HG02642 (cell line): ENCODE results near the gene SDK1.

Source experiments
- ATAC-seq: cut with Tn5 transposase; IDR thresholded peaks from one replicate; pipeline ENCODE4 v1.9.1; 2021; ENCODE audit warnings: mild to moderate bottlenecking; ENCODE audit not compliant: unreplicated experiment, poor library complexity

Gene SDK1

DNA sequence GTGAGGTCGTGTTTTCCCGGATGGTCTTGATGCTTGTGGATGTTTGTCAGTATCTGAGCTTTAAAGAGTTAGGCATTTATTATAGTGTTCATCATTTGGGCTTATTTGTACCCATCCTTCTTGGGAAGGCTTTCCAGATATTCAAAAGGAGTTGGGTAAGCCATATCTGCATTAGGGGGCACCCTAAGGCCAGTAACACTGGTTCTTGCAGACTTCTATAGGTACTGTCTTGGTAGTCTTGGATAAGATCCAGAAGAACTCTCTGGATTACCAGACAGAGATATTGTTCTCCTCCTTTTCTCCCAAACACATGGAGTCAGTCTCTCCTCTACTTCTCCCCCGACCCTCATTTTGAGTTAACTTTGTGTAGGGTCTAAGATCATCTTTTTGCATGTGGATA lies 92.8 kb downstream of the SDK1 start:
- no peak for ATAC-seq

- ATAC-seq = no peak
These were observed 96.3 kb downstream of the SDK1 start for GRCh38 chr7:3397324-3397723.

DNA sequence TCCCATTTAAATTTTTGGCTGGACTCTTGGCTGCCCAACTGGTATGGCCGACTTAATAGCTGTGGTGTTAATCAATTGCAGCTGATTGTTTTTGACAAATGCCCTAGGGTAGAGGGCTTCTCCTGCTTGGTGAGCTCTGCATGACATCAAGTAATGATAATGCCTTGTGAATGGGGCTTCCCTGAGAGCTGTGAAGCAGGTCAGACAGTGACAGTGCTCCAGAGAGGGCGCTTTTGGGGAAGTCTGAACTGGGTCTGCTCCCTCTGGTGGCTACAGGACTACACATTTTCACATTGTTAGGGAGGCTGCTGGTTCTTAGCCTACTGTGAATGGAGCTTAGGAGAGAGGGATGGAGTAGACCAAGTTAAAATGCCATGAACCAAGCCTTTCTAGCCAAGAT lies 98.8 kb downstream of the SDK1 start:
- ATAC-seq = no peak

DNA sequence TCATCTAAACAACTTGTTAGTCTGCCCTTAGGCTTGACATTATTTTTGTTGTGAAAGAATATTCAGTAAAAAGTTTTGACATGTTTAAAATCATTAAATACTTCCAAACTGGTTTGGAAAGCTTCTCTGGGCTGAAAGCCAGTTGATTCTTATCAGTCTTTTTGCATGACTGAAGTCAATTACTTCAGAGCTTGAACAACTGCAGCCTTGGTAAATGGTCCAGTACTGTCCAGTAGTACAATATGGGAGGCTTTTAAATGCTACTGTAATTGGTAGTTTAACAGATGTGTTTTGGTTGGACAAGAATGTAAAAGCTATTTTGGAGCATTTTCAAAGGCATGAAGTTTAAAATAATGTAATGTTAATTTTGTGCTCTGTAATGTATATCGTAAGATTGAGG lies 103.4 kb downstream of the SDK1 start:
- ATAC-seq = no peak

DNA sequence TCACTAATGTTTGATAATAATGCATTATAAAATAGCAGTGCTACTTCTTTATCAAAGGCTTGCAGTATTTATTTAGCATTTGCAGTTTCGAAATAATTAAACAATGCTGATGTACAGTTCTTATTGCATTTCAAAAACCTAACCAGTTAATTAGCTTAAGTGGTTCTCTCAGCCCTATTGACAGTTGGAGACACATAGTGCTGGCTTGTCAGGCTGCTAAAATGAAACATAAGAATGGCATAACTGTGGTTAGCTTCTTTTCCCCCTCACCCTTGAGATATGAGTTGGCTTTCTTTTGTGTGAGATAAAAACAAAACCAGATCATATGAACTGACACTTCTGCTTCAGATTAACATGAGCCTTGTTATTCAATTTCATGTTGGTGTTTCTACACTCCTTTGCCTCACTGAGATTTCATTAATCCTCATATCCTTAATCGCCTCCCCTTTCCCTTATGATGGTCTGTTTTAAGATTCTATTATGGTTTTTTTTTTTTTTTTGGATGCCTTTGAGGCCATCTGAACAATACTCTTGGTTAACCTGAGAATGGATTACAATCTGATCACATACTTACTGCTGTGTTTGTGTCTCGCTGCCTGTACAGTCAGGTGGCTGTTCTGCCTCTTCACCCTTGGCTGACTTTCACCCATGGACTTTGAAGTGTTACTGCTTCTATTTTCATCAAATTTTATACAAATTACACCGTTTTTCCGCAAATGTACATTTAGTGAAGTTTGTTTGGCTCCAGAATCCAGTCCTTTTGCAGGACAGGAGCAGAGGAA lies 108.0 kb downstream of the SDK1 start:
- ATAC-seq = no peak

- no peak for ATAC-seq
These were observed 111.8 kb downstream of the SDK1 start for GRCh38 chr7:3412871-3413270.

DNA sequence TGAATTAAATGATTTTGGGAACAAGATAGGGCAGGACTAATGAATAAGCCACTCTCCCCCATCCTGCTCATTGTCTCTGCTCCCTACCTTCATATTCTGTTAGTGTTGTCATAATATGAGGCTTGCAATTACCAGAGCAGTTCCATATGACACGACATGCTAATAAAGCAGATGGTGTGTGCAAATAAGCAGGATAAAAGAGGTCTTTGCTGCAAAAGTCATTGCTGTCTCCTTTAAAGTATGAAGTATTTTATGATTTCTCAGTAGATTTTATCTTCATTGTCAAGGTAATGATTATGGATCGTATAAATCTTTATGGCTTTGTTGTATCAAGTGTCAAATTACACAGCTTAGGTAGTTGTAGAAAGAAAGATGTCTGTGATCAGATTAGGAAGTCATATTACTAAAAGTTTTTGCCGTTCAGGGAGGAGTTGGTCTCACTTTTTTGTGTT lies 114.8 kb downstream of the SDK1 start:
- no peak for ATAC-seq

DNA sequence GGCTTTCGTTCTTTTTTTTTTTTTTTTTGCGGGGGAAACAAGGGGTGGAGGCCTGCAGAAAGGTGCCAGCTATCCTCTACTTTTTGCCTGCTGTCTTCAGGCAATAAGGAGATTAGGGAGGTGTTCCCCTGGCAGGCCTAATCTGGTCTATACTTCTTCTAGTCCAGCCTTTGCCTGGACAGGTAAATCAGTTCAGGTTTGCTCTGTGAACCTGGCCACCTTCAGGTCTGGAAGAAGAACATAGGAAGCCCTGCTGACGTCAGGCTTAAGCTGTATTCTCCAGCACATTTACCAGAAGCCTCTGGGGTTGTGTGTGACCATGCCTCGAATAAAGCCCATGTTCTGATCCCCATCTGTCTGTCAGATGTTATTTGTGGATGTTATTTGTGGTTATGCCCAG lies 115.4 kb downstream of the SDK1 start:
- no peak for ATAC-seq

DNA sequence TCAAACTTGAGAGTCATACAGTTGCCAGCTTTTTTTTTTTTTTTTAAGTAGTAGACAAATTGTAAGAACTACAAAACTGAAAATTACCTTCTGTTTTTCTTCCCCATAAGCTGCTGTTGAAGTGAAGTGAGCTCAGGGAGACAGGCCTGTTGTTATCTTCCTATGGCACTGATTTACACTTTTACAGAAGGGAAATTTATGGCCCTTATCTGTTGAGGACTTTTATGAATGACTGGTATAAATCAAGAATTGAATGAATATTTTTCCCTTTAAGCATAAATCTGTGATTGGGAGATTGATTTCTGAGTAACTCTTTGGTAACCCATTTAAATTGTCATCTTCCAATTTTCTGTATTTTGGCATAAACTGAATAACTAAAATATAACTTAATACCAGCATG lies 124.0 kb downstream of the SDK1 start:
- ATAC-seq = no peak

GRCh38 chr7:3426064-3426463 lies 125.0 kb downstream of the SDK1 start:
- no peak for ATAC-seq

DNA sequence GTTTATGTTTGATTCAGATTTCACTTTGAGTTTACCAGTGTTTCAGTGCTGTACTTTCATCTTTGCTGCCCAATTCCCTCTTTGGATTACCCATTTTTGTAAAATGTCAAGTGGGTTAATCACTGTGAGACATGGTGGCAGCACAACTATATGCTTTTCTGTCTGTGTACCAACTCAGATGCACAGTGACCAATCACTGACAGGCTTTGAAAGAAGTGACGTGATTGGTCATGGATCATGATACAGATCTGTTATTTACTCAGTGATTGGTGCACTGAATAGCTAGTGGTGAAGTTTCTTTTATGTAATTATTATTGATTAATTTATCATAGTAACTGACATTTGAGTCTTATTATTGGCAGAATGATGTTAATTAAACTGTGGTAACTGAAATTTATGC lies 126.9 kb downstream of the SDK1 start:
- no peak for ATAC-seq

DNA sequence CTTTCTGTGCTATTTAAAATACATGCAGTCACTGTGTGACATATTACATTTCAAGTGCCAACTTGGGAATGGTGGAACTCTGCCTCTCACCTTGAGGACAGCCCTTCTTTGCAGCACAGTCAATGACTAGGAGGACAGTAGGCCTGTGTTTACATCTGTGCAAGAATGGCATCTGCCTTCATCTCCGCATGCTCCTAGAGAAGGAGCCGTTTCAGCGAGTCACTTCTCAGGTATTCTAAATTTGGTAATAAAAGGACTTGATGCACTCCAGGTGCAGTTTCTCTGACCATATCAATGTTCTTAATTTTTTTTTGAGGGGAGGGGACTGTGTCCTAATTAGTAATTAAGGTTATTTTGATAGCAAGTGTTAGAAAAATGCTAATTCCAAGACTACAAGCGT lies 128.9 kb downstream of the SDK1 start:
- ATAC-seq = no peak

GRCh38 chr7:3430588-3430987 lies 129.5 kb downstream of the SDK1 start:
- no peak for ATAC-seq

GRCh38 chr7:3431306-3431705 lies 130.3 kb downstream of the SDK1 start:
- ATAC-seq = no peak

- ATAC-seq = no peak
These were observed 131.9 kb downstream of the SDK1 start for GRCh38 chr7:3432911-3433310.

- no peak for ATAC-seq
These were observed 133.6 kb downstream of the SDK1 start for GRCh38 chr7:3434611-3435010.

- no peak for ATAC-seq
These were observed 135.1 kb downstream of the SDK1 start for GRCh38 chr7:3436112-3436511.

DNA sequence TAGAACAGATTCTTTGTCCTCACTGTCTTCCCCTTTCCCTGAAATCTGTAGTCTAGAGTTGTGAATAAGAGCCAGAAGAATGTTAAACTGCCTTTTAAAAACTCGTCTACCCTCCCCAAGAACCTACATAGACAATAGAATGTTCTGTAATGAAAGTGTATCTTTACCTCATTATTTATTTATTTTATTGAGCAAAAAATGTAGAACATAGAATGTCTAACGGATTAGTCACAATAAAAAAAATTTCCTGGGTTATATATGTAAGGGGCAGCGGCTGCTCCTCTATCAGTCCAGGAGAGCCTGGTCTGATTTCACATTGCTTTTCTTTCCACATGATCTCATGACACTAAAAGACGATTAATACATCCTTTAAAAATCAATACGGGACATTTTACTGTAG lies 135.7 kb downstream of the SDK1 start:
- no peak for ATAC-seq

DNA sequence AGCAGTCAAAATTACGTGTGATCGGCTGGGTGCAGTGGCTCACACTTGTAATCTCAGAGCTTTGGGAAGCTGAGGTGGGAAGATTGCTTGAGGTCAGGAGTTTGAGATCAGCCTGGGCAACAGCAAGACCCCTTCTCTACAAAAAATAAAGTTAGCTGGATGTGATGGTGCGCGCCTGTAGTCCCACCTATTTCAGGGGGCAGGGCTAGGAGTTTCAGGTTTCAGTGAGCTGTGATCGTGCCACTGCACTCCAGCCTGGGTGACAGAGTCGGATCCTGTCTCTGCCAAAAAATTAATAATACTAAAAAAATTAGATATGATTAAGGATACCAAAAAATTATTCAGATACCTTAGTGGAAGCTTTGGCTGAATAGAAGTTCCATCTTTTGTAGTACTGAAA lies 136.4 kb downstream of the SDK1 start:
- no peak for ATAC-seq

- no peak for ATAC-seq
These were observed 137.3 kb downstream of the SDK1 start for GRCh38 chr7:3438352-3438751.

DNA sequence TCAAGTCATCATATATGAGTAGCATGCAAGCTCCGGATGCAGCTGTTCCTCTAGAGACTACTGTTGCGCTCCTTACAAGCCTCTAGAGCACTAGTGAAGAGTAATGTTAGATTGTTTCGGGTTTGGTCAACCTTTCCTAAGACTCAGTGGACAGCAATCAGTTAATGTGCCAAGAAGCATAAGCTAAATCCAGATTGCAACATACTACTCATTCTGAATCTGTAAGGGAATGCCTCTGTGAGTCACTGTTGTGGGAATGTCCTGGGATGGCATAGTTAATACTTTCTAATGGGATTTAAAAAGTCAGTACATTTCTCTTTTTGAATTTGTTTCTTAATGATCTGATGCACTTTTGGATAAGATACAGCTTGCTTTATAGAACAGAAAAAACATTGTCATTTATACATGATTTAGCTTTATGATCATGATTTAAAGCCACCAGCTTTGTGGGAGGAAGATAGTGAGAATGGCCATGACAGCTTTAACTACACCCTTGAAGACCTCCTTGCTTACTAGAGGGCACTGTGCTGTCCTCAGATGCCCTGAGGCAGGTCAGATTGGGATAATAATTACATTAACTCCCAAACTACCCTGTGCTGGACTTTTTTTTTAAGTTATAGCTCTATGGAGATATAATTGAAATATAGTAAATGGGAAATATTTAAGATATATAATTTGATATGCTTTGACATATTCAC lies 138.4 kb downstream of the SDK1 start:
- no peak for ATAC-seq

- no peak for ATAC-seq
These were observed 139.5 kb downstream of the SDK1 start for GRCh38 chr7:3440509-3440908.
